ENCODE data around the gene RBMXL3.
"Not testable (repeated sequence)": the region's sequence is repeated elsewhere in the genome, so short reads cannot be mapped to it uniquely, and the experiment has no call there.

Gene RBMXL3
- 0 reads per million in 2 donors for total RNA-seq

DNA sequence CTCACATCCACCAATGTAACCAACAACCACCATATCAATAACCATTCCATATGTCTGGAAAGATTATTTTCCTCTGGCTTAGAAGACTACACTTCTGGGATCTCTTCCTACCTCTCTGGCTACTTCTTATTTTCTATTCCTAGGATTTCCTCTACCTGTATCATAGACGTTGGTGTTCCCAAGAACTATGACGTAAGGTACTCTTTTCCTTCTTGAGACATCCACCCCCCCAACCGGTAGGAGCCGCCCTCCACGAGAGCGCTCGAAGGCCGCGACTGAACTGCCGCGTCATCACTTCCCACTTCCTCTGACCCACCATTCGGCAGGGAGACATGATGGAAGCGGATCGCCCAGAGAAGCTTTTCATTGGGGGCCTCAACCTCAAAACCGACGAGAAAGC is at the start of gene RBMXL3:
Gene RBMXL3 (plus strand): TSS at position 301 of the 400 bp plus-strand sequence. CDS start 32 bp downstream, at position 333.
- DNase-seq: no peak

DNA sequence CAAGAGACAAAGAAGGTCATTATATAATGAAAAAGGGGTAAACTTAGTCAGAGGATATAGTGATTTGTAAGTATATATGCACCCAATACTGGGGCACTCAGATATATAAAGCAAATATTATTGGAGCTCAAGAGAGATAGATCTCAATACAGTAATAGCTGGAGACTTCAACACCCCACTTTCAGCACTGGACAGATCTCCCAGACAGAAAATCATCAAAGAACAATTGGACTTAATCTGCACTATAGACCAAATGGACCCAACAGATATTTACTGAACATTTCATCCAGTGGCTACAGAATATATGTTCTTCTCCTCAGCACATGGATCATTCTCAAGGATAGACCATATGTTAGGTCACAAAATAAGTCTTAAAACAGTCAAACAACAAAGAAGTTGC is 47.2 kb upstream of the RBMXL3 start:
- DNase-seq: no peak

DNA sequence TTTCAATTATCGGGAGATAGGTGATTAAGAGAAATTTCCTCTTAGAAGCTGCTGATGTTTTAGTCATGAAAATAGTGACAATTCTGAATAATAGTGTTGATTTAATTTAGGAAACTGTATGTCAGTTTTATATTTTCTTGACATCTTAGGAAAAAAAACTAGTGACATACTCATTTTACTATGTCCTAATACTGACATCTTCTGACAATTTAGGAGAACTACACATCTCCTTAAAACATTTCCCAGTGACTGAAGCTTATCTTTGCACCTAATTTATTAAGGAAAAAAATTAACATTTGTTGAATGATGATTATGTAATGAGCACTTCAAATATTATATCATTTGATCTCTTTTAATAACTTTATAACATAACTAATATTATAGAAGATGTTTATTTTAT is 42.0 kb upstream of the RBMXL3 start:
- no peak for DNase-seq

- DNase-seq: no peak
Observed at GRCh38 chrX:115173181-115173580, 16.0 kb upstream of the RBMXL3 start.

DNA sequence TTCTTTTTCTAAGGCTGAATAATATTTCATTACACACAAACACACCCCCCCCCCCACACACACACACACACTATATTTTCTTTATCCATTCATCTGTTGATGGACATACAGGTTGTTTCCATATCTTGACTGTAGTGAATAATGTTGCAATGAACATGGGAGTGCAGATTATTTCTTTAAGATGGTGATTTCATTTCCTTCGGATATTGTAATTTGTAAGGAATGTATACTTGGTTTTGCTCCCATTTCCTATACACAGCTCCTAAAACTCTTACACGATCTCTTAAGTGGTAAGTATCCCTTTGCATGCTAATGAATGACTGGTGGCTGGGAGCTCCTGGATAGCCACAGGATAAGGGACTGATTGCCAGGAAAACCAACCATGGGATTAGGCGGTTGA is 14.7 kb upstream of the RBMXL3 start:
- DNase-seq: no peak

- DNase-seq: no peak
Observed at GRCh38 chrX:115177932-115178331, 11.3 kb upstream of the RBMXL3 start.

DNA sequence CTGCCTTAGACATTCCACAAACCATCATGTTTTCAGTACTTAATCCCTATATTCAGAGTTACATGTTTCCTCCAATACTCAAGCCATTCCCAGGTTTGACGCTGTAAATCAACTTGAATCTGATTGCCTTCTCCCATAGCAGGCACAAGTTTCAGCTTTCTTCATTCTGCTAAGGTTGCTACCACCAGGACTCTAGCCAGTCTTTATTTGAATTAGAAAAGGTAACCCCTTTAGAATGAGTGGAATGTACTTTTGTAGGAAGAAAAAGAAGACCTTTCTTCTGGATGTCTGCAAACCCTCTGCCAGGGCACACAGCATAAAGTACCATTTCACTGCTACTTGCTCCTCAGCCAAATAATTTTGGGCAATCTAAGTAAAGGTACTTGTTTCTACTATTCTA is 10.7 kb upstream of the RBMXL3 start:
- DNase-seq: no peak

DNA sequence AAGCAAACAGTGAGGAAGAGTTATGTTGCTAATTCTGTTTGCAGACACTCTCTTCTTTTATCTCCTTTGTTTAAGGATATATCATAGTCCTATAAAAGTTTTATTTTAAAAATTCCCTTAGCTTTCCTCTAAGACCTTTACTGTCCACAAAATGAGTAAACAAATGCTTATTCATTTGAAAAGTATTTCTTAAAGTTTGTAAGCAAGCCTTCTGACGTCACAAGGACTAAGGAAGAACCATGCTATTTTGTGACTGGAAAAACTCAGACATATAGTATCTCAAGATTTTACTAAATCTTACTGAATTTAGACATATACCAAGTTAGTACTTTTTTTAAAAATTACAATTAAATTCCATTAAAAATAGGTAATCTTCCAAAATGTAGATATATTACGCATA is 5.2 kb upstream of the RBMXL3 start:
- DNase-seq: no peak

DNA sequence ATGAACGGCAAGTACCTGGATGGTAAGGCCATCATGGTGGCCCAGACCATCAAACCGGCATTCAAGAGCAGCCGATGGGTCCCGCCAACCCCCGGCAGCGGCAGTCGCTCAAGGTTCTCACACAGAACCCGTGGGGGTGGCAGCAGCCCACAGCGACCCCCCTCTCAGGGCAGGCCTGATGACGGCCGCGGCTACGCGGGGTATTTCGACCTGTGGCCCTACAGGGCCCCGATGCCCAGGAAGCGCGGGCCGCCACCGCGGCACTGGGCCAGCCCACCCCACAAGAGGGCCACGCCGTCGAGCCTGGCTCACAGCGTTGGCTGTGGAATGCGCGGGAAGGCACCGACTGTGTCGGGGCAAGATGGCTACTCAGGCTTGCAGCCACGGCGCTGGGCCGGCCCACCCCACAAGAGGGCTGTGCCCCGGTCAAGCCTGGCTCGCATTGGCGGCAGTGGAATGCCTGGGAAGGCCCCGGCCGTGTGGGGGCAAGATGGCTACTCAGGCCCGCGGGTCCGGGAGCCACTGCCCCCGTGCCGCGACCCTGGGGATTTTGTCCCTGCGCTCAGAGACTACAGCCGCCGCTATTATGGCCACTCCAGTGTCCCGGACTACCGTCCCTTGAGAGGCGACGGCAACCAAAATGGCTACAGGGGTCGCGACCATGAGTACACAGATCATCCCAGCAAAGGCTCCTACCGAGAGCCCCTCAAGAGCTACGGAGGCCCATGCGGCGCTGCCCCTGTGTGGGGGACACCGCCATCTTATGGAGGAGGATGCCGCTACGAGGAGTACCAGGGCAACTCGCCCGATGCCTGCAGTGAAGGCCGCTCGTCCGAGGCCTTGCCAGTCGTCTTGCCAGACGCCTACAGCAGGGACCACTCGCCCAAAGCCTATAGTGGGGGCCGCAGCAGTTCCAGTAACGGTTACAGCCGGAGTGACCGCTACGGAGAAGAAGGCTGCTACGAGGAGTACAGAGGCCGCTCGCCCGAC is 731 bp downstream of the RBMXL3 start:
- no peak for DNase-seq

- no peak for DNase-seq
Observed at GRCh38 chrX:115190636-115191489, 1.7 kb downstream of the RBMXL3 start.

GRCh38 chrX:115191490-115192243 is 2.5 kb downstream of the RBMXL3 start:
- no peak for DNase-seq

DNA sequence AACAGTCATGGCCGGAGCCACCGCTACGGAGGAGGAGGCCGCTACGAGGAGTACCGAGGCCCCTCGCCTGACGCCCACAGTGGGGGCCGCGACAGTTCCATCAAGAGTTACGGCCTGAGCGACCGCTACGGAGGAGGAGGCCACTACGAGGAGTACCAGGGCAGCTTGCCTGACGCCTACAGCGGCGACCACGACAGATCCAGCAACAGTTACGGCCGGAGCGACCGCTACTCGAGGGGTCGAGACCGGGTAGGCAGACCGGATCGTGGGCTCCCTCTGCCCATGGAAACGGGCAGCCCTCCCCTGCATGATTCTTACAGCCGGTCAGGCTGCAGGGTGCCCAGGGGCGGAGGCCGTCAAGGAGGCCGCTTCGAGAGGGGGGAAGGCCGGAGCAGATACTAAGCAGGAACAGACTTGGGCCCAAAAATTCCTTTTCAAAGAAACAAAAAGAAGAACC is 3.1 kb downstream of the RBMXL3 start:
- DNase-seq: no peak

- no peak for DNase-seq
Observed at GRCh38 chrX:115204040-115204439, 14.8 kb downstream of the RBMXL3 start.

DNA sequence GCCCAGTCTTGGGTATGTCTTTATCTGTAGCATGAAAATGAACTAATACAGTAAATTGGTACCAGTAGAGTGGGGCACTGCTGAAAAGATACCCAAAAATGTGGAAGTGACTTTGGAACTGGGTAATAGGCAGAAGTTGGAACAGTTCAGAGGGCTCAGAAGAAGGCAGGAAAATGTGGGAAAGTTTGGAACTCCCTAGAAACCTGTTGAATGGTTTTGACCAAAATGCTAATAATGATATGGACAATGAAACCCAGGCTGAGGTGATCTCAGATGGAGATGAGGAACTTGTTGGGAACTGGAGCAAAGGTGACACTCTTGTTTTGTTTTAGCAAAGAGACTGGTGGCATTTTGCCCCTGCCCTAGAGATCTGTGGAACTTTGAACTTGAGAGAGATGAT is 20.3 kb downstream of the RBMXL3 start:
- DNase-seq: not testable (repeated sequence)

DNA sequence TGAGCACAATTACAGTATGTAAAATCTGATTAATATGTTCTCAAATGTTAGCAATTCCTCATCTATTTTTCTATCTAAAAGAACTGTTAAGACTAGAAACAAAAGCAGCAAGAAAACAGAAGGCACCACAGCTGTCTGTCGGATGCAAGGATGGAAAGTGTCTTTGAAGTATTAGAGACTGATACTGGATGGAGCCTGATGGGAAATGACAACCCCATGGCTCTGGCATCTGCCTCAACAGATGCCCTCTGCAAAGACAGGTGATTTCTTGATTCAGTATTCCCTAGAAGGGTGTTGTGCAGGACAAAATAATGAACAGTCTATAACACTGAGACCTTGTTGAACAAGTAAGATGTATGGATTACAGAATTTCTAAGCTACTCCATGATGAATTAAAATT is 24.9 kb downstream of the RBMXL3 start:
- DNase-seq: no peak

DNA sequence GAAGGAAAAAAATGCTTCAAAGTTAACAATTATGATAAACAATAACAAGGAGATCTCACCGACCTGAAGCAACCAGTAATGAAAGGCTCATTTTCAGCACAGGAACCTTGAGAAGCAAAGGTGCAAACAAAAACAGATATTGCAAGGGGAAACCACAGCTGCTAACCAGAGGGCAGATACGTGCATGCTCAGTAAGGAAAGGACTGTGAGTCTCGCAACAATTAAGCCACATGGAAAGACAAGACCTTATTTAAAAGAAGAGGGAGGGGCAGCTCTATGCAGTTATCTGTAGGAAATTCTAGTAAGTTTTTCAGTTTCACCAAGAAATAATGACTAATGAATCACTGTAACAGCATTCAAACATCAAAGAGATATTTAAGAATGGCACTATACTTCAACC is 25.4 kb downstream of the RBMXL3 start:
- no peak for DNase-seq

DNA sequence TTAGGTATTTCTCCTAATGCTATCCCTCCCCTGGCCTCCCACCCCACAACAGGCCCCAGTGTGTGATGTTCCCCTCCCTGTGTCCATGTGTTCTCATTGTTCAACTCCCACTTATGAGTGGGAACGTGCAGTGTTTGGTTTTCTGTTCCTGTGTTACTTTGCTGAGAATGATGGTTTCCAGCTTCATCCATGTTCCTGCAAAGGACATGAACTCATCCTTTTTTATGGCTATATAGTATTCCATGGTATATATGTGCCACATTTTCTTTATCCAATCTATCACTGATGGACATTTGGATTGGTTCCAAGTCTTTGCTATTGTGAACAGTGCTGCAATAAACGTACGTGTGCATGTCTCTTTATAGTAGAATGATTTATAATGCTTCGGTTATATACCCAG is 28.1 kb downstream of the RBMXL3 start:
- not testable (repeated sequence) for DNase-seq

DNA sequence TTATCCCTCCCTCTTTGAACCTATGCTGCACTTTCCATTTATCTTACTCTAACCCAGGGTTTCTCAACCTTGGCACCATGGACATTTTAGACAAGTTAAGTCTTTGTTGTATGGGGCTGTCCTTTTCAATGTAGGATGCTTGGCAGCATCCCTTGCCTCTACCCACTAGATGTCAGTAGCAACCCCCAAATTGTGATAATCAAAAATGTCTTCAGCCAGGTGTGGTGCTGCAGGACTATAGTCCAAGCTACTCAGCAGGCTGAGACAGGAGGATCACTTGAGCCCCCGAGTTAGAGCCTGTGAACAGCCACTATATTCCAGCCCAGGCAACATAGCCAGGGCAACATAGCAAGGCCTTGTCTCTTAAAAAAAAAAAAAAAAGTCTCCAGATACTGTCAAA is 37.7 kb downstream of the RBMXL3 start:
- DNase-seq: no peak

- DNase-seq: no peak
Observed at GRCh38 chrX:115229337-115230003, 40.3 kb downstream of the RBMXL3 start.

DNA sequence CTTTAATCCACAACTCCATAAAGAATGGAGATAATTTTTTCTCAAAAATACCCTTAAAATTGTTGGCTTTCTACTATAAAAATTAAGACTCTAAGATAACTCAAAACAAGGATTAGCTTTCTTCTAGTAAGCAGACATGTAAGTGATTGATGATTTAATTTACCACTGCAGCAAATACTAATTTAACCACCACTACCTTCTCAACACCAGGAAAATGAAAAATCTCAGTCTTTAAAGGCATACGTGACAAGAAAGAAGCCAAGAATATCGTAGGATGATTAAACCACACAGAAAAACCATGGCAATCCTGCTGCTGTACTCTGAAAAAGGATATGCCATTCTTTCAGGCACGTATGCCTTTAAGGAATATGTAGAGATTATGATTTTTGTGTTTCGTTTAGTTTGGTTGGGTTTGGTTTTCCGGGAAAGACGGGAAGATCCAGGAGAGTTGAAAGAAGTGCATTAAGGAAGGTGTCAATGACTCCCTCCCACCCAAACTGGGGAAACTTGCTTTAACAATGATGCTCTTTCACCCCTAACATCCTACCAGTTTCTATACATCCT is 43.8 kb downstream of the RBMXL3 start:
- DNase-seq: no peak
